COLO829 (cell line): Measurements from ENCODE around the gene SLC28A1.
"Not testable (repeated sequence)": the region's sequence is repeated elsewhere in the genome, so short reads cannot be mapped to it uniquely, and the experiment has no call there.

Experiments used
- DNase-seq: peaks from one replicate; pipeline ENCODE4 v3.0.0; 2012; ENCODE audit warnings: low spot score

SLC28A1 gene

DNA sequence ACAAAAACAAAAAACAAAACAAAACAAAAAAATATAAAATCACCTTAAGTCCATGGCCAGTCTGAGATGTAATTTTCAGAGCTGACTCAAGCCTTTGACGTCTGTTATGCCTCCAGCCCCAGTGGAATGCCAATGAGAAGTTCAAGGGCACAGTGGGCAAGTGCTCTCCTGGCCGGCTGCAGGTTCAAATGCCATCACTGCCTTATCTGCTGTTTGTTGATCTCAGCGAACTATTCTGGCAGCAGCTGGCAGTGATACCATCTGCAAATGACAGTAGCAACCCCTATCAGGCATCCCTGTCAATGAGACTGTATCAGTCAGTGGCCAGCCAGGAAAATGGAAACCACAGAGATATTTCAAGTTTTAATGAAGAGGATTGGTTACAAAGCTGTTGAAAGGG, 86.4 kb downstream of the SLC28A1 start:
- no peak for DNase-seq

- DNase-seq = no peak
Observed at GRCh38 chr15:84973492-84974460, 89.3 kb downstream of the SLC28A1 start.

- no peak for DNase-seq
Observed at GRCh38 chr15:84975871-84976351, 91.4 kb downstream of the SLC28A1 start.

- DNase-seq = no peak
Observed at GRCh38 chr15:84976746-84977345, 92.4 kb downstream of the SLC28A1 start.

DNA sequence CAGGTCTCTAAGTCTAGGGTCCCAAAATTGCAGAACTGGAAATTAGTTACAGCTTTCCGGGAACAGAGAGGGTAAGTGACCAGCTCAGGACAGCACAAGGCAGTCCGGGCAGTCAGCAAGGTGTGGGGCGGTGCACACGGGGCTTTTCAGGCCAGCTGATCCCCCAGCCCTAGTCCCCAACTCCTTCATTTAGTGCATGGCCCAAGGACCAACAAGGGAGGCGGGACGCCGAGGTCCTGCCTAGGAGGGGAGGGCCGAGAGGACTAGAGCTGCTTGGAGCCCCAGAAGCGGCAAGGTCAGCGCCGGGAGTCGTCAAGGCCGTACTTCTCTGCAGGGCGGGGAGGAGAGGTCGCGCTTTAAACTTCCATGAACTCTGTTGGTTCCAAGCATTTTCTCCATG, 95.2 kb downstream of the SLC28A1 start:
- DNase-seq = no peak

GRCh38 chr15:84980196-84981053, 96.0 kb downstream of the SLC28A1 start:
- DNase-seq = peak; percentile 77

DNA sequence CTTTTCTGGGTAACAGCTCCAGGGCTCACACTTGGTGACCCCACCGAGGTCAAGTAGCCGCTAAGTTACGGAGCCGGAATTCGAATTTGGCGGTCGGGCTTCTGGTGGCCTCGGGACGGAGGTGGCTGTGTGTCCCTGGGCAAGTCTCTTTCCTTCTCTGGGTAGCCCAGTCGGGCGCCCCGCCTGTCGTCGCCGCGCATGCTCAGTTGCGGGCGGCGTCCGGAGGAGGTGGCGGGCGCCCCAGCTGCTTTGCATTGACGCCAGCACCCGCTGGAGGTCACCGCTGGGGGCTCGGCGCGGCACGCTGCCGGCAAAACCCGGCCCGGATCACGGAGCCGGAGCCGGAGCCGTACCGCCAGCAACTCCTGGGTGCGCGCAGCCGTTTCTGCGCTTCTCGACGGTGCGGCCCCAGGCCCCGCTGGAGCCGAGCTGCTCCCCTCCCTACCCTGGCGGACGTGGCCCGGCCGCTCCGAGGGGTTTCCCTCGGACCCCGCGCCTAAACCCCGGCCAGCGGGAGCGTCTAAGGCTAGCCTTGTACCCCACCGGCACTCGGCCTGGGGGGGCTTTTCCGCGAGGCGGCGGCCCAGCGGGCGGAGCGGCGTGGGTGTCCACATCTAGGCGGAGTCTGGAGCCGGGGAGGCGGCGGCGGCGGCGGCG, 96.7 kb downstream of the SLC28A1 start:
- peak; percentile 99 for DNase-seq

GRCh38 chr15:84981711-84982300, 97.3 kb downstream of the SLC28A1 start, which contains the start of gene PDE8A:
Gene PDE8A, plus strand, starts transcription at chr15:84981856. Its CDS starts 307 bp downstream, at chr15:84982163.
- no peak for DNase-seq

GRCh38 chr15:84982301-84982920, 97.9 kb downstream of the SLC28A1 start:
- no peak for DNase-seq

- DNase-seq = no peak
Observed at GRCh38 chr15:84983294-84983693, 98.8 kb downstream of the SLC28A1 start.

DNA sequence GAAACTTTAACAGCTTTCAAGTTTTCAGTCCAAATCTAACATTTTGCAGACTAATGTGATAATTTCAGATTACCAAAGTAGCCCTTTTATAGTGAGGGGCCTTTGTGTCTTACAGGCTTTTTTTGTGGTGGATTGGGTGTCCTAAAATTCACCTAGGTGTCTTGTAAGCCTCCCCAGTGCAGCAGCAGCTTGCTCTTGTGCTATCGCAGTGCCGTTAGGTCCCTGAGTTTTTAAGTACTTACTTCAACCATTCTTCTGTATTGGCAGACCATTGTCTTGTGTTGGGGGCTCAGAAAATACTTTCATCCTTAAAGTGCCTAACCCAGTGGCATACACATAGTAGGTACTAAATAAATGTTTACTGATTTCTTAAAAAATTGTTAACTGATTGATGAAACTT, 99.2 kb downstream of the SLC28A1 start:
- DNase-seq = no peak

DNA sequence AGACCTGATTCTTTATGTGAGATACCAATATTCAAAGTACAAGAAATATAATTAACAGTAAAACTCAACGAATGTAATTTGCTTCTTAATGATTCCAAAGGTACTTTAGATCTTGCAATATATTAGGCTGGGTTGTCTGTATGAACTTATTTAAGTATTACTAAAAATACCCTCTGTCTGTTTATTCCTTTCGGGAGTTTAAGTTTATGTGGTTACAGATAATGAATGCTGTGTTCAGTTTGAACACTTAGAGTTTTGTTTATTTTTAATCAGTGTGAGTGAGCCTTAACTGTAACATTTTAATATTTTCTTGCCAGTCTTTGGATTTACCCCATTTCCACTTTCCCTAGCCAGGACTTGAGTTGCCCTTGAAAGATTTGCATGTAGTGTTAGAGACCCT, 100.7 kb downstream of the SLC28A1 start:
- no peak for DNase-seq

GRCh38 chr15:84987351-84987750, 102.9 kb downstream of the SLC28A1 start:
- not testable (repeated sequence) for DNase-seq

DNA sequence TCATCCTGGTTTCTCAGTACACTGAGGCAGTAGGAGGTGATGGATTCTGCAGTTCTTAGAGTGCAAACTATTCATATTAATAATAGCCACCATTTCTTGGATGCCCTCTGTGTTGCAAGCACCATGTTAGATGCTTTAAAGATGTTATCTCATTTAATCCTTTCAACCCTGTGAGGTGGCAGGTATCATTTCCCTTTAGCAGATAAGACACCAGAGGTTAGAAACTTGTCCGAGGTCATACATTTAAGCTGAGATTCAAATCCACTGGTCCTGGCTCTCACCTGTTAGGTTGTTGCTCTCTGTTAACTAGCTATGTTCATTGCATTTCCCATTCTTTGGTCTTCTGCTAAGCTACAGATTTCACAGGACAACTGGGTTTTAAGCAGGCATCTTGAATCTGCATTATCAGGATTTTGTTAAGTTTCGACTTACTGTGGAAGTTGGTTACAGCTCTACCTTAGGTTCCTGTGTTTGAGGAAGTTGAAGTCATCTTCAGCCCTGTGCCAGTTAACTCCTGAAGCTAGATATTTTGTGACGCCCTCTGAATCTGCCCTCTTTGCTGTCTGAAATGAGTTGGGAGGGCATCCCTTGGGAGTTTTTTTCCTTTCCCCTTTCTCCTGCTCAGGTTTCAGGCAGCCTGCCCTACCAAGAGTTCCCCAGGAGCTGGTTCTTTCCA, 103.6 kb downstream of the SLC28A1 start:
- no peak for DNase-seq

GRCh38 chr15:84988909-84989644, 104.6 kb downstream of the SLC28A1 start:
- DNase-seq = no peak

GRCh38 chr15:84990507-84990906, 106.0 kb downstream of the SLC28A1 start:
- no peak for DNase-seq

- no peak for DNase-seq
Observed at GRCh38 chr15:84991014-84991712, 106.7 kb downstream of the SLC28A1 start.

DNA sequence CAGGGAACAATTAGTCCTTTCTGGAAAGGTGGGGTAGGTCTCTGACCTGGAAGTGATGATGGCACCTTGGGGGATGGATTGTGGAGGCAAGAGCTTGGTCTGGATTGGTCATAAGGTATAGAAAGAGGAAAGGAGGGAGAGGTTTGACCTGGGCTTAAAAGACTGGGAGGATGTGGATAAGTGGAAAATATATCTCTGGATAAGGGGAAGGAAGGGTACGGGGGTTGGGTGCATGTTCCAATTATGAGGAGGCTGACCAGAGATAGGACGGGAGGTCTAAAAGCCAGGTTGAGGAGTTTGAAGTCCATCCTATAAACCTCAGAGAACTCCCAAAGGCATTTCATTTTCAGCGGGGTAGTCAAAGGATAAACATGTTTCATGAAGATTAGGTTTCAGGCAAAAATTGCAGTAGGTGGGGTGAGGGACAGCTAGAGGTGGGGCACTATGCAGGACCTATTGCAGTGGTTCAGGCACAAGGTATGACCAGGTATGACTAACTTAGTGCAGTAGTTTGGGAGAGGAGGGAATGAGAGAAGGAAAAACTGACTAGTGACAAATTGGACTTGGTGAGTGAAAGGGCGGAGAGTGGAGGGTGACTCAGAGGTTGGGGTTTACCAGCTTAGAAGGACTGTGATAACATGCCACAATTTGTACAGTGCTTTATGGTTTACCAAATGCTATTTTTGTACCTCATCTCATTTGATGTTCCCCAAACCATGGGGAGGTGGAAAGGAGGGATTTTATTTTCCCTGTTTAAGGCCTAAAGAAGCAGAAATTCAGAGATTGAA, 107.9 kb downstream of the SLC28A1 start:
- no peak for DNase-seq
